ENCODE data around the gene GAL3ST3. TPM values are rescaled to one million over a fixed set of nuclear protein-coding genes. Genes with fewer than 3 reads are reported as not detected.

GAL3ST3 gene
- total RNA-seq, 6 donors from 2014 or later: 2.4 TPM; not detected in 5

DNA sequence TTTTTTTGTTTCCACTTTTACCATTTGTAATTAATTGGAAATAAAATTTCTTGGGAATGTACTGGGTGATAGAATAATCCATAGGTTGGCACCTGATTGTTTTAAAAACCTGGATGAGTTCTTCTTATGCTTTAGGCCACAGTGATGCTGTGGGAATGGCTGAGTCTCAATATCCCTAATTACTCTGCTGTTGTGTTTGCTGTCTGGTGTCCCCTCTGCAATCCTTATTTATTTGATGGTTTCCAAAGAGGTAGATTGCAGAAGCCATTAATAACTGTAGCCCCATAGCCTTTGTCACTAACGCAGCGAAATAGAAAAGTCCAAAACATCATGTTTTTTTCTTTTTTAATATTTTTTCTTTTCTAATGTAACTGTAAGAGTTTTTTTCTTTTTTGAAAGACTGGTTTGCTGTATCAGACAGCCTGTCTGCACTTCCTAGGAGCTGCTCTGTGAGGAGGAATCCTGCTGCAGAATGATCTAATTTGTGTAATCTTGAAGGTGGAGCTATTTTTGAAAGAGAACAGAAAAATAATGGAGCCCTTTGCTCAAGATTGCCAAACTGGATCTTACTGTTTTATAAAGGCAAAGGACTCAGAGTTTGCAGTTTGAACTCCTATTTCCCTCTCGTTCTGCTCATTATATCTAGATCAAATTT is 36.0 kb upstream of the GAL3ST3 start:
- TF ChIP-seq POLR2AphosphoS5 (IDR thresholded peaks at IDR 0.05) (no peak), POLR2A (IDR thresholded peaks at IDR 0.05) (no peak), EP300 (IDR thresholded peaks at IDR 0.05) (no peak)
- TF ChIP-seq, protein P1, sequence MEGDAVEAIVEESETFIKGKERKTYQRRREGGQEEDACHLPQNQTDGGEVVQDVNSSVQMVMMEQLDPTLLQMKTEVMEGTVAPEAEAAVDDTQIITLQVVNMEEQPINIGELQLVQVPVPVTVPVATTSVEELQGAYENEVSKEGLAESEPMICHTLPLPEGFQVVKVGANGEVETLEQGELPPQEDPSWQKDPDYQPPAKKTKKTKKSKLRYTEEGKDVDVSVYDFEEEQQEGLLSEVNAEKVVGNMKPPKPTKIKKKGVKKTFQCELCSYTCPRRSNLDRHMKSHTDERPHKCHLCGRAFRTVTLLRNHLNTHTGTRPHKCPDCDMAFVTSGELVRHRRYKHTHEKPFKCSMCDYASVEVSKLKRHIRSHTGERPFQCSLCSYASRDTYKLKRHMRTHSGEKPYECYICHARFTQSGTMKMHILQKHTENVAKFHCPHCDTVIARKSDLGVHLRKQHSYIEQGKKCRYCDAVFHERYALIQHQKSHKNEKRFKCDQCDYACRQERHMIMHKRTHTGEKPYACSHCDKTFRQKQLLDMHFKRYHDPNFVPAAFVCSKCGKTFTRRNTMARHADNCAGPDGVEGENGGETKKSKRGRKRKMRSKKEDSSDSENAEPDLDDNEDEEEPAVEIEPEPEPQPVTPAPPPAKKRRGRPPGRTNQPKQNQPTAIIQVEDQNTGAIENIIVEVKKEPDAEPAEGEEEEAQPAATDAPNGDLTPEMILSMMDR (IDR thresholded peaks at IDR 0.05): no peak
- H3K36me3 ChIP-seq: no peaks in the 10 kb centered on the region
- H3K9me3 ChIP-seq: no peaks in the 10 kb centered on the region
- WGBS, 2 donors: 84 to 96% methylated on average over 3 of the region's 3 CpGs
- DNase-seq (no peak), ATAC-seq (ENCODE audit: low FRiP score in 2 of 2) (no peak)
- no peak overlapping the region for H3K27ac ChIP-seq
- H3K4me1 ChIP-seq: peaks cover 42 to 49% (median 46%) of the 10 kb centered on the region in 4 donors
- no peaks in the 10 kb centered on the region for H3K27me3 ChIP-seq
- no peak overlapping the region for H3K4me3 ChIP-seq

DNA sequence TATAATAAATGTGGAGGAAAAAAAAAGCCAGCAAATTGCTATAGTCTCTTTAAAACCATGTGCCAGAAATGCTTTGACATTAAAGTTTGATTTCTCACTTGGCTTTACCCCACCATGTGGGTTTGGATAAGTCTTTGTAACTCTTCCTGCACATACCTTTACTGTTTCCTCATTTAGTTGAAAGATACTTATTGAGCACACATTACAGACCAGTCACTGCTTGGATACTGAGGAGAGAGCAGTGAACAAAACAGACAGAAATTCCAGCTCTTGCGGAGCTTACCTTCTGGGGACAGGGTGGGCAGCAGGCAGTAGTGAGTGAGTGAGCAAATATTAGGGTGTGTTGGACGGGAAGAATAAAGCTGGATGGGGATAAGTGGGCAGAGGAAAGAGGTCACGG is 34.8 kb upstream of the GAL3ST3 start:
- peaks cover 42 to 53% (median 50%) of the 10 kb centered on the region in 4 donors for H3K4me1 ChIP-seq
- H3K27ac ChIP-seq: peak overlapping the region in 3 of 4 donors; percentile 15 to 90 (median 79)
- TF ChIP-seq, protein P1 (IDR thresholded peaks at IDR 0.05): no peak
- TF ChIP-seq POLR2A (IDR thresholded peaks at IDR 0.05): no peak
- no peak for TF ChIP-seq POLR2AphosphoS5 (IDR thresholded peaks at IDR 0.05)
- TF ChIP-seq EP300 (IDR thresholded peaks at IDR 0.05): no peak
- no peak overlapping the region for H3K4me3 ChIP-seq
- DNase-seq (no peak), ATAC-seq (ENCODE audit: low FRiP score in 2 of 2) (no peak)
- no peaks in the 10 kb centered on the region for H3K9me3 ChIP-seq
- no peaks in the 10 kb centered on the region for H3K36me3 ChIP-seq
- WGBS, 2 donors: 88 to 90% methylated on average over 3 of the region's 3 CpGs
- no peaks in the 10 kb centered on the region for H3K27me3 ChIP-seq

DNA sequence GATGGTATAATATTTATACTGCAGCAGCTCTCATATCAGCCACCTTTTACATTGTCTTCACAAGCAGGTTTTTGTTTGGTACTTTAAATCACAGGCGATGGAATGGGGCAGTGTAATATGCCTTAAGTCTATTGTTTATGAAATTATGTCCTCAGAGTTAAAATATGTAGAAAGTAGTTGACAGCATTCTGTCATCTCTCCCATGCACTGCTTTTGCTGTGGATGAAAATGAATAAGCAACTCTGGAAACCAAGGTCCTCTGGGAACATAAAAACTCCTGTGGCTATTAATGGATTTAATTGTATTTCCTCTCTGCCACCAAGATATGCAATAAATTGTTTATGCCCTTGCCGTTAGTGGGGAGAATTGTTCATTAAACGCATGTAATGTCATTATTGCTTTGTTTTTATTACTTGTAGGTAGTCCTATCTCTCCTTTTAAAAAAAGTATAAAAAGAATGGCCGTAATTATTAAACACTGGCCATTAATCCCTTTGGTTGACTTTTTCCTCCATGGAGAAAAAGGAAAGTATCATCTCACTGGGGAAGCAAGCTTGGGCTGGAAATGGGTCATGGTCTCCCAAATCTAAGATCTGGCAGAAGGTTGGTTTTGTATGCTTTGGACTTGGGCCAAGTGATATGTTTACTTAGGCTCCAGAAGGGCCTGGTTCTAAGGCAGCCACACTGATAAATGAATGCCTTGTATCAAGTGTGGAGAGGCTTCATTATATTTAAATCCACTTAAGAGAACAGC is 34.2 kb upstream of the GAL3ST3 start:
- no peak for ATAC-seq (ENCODE audit: low FRiP score in 2 of 2)
- Histone ChIP-seq H3K4me3 (no peak overlapping the region), H3K9me3 (no peaks in the 10 kb centered on the region), H3K27ac (peak overlapping the region in 3 of 4 donors; percentile 15 to 90 (median 79)), H3K27me3 (no peaks in the 10 kb centered on the region), H3K36me3 (no peaks in the 10 kb centered on the region), H3K4me1 (peaks cover 42 to 53% (median 50%) of the 10 kb centered on the region in 4 donors)
- DNase-seq: no peak
- TF ChIP-seq POLR2A (IDR thresholded peaks at IDR 0.05) (no peak), EP300 (IDR thresholded peaks at IDR 0.05) (no peak), POLR2AphosphoS5 (IDR thresholded peaks at IDR 0.05) (no peak)
- TF ChIP-seq, protein P1 (IDR thresholded peaks at IDR 0.05): no peak
- WGBS, 2 donors: 60% methylated on average over 4 of the region's 4 CpGs

DNA sequence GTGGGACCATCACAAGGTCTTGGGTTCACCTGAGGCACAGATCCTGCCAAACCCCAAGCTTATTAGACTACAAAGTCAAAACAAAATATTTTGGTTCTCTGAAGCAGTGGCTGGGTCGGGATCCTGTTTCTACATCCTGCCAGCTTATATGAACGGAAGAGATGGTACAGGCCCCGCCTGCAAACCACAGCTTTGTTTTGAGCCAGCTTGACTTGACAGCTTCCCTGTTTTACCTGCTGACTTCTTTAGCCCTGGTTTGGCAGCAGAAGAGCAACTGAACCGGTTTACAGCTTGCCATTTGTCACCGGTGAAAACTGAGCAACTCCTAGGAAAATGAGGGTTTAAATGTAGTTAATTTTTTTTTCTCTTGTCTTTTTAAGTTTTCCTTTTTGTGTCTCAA is 32.5 kb upstream of the GAL3ST3 start:
- Histone ChIP-seq H3K4me3 (no peak overlapping the region), H3K27ac (peak overlapping the region; percentile 37 to 90 (median 72)), H3K36me3 (peaks cover 0 to 5% (median 0%) of the 10 kb centered on the region in 4 donors), H3K27me3 (no peaks in the 10 kb centered on the region), H3K4me1 (peaks cover 49 to 56% (median 54%) of the 10 kb centered on the region in 4 donors), H3K9me3 (no peaks in the 10 kb centered on the region)
- DNase-seq (peak in 1 of 2 donors; percentile 88), ATAC-seq (ENCODE audit: low FRiP score in 2 of 2) (peak; percentile 73 to 82)
- 9 to 20% methylated on average over 5 of the region's 5 CpGs for WGBS, 2 donors
- TF ChIP-seq, protein P1 (IDR thresholded peaks at IDR 0.05): no peak
- peak in 1 of 2 donors; percentile 45 for TF ChIP-seq POLR2AphosphoS5 (IDR thresholded peaks at IDR 0.05)
